B cell (primary cell): Measurements from ENCODE around the gene APOF. TPM values are rescaled to one million over a fixed set of nuclear protein-coding genes. Genes with fewer than 3 reads are reported as not detected.

Source experiments
- ATAC-seq: fragments of 200-7000 bp; cut with Tn5 transposase; one replicate; pipeline ENCODE4 v1.10.0; 2021; ENCODE audit warnings: low read depth, mild to moderate bottlenecking, moderate number of reproducible peaks, moderate library complexity
- CTCF ChIA-PET: fragments of 350-600 bp; sonication (Branson Sonifier 250); formaldehyde crosslinking; loops from one replicate; lab custom pipeline; 2021; ENCODE audit warnings: antibody characterized with exemption, inconsistent platforms; lab: Charles Lee
- POLR2A ChIA-PET: fragments of 350-600 bp; sonication (Branson Sonifier 250); formaldehyde crosslinking; loops from one replicate; lab custom pipeline; 2021; ENCODE audit warnings: antibody characterized with exemption; lab: Charles Lee
- DNase-seq: peaks from one replicate; pipeline ENCODE4 v3.0.0; 2013
- H2AFZ ChIP-seq: 2 replicates; pipeline ENCODE4 v1.6.1; 2012; ENCODE audit warnings: mild to moderate bottlenecking, low read depth, low read length; ENCODE audit not compliant: insufficient read depth, poor library complexity, severe bottlenecking
- H3K27ac ChIP-seq, 2 donors: 1 replicate in 1 of 2; 2 replicates in 1 of 2; pipeline ENCODE4 v1.5.1; 2012 to 2013; ENCODE audit warnings: low read length in 2 of 2, mild to moderate bottlenecking in 2 of 2, moderate library complexity in 1 of 2
- H3K27me3 ChIP-seq, 4 experiments: fragments of 200-600 bp in 1 of 4; sonication (generic) in 1 of 4; replicated peaks in 1 of 4; 1 replicate in 2 of 4; 2 replicates in 2 of 4; pipeline versions ENCODE4 v1.6.1 to v1.7.0; 2013 to 2016; ENCODE audit warnings: low read length in 3 of 4, mild to moderate bottlenecking in 2 of 4, mixed read lengths in 1 of 4, moderate library complexity in 1 of 4; ENCODE audit not compliant: insufficient read depth in 4 of 4, control insufficient read depth in 3 of 4; ENCODE audit errors: control extremely low read depth in 1 of 4
- H3K36me3 ChIP-seq, 2 experiments: replicated peaks in 1 of 2; 1 replicate in 1 of 2; 2 replicates in 1 of 2; pipeline versions ENCODE4 v1.6.1 to v1.7.1; 2013; ENCODE audit warnings: low read length in 1 of 2; ENCODE audit not compliant: insufficient read depth in 2 of 2, control insufficient read depth in 1 of 2; ENCODE audit errors: control extremely low read depth in 1 of 2, extremely low read depth in 1 of 2
- H3K4me1 ChIP-seq, 2 donors: fragments of 200-600 bp in 1 of 2; sonication (generic) in 1 of 2; 1 replicate in 1 of 2; 2 replicates in 1 of 2; pipeline versions ENCODE4 v1.5.1 to v1.6.1; 2013 to 2017; ENCODE audit warnings: low read length in 2 of 2; ENCODE audit not compliant: control insufficient read depth in 2 of 2, insufficient read depth in 2 of 2
- H3K4me2 ChIP-seq: replicated peaks from 2 replicates; pipeline ENCODE3; 2012; ENCODE audit warnings: mild to moderate bottlenecking, low read depth, low read length; ENCODE audit not compliant: poor library complexity, severe bottlenecking
- H3K4me3 ChIP-seq, 5 experiments: fragments of 200-600 bp in 1 of 5; sonication (generic) in 1 of 5; 1 replicate in 3 of 5; 2 replicates in 2 of 5; pipeline versions ENCODE4 v1.5.1 to v1.7.0; 2011 to 2016; ENCODE audit warnings: low read length in 4 of 5, mild to moderate bottlenecking in 4 of 5, low read depth in 2 of 5, control low read depth in 1 of 5, moderate library complexity in 1 of 5; ENCODE audit not compliant: insufficient read depth in 1 of 5; ENCODE audit errors: control extremely low read depth in 1 of 5, extremely low read depth in 1 of 5
- H3K79me2 ChIP-seq: fragments of 200-600 bp; sonication (generic); one replicate; pipeline ENCODE4 v1.6.0; 2016; ENCODE audit warnings: low read length; ENCODE audit not compliant: control insufficient read depth, insufficient read depth
- H3K9ac ChIP-seq: fragments of 200-600 bp; sonication (generic); 2 replicates; pipeline ENCODE4 v1.6.1; 2017; ENCODE audit warnings: mild to moderate bottlenecking, low read length, moderate library complexity
- H3K9me3 ChIP-seq, 3 donors: one replicate each; pipeline versions ENCODE4 v1.6.1 to v1.7.1; 2013; ENCODE audit warnings: low read length in 2 of 3; ENCODE audit not compliant: control insufficient read depth in 2 of 3, insufficient read depth in 1 of 3; ENCODE audit errors: control extremely low read depth in 1 of 3
- H4K20me1 ChIP-seq: 2 replicates; pipeline ENCODE4 v1.6.0; 2012; ENCODE audit warnings: mild to moderate bottlenecking, low read length; ENCODE audit not compliant: insufficient read depth, control insufficient read depth, poor library complexity, severe bottlenecking
- H3K27ac Mint-ChIP-seq: one replicate; pipeline ENCODE4 v1.8.0; 2021; ENCODE audit warnings: mixed read lengths
- H3K27me3 Mint-ChIP-seq: one replicate; pipeline ENCODE4 v1.8.0; 2021; ENCODE audit warnings: mixed read lengths
- H3K4me1 Mint-ChIP-seq: one replicate; pipeline ENCODE4 v1.8.0; 2021; ENCODE audit warnings: mixed read lengths
- H3K4me3 Mint-ChIP-seq: one replicate; pipeline ENCODE4 v1.8.0; 2021; ENCODE audit warnings: mixed read lengths
- H3K9me3 Mint-ChIP-seq: one replicate; pipeline ENCODE4 v1.8.0; 2022; ENCODE audit warnings: mixed read lengths; ENCODE audit not compliant: insufficient read depth
- EZH2 ChIP-seq: IDR thresholded peaks from 2 replicates; pipeline ENCODE4 v1.6.1; 2012; ENCODE audit warnings: borderline replicate concordance, low read depth, mild to moderate bottlenecking, moderate library complexity, low read length; ENCODE audit not compliant: insufficient read depth, poor library complexity, severe bottlenecking
- WGBS: methylation state at CpG from one replicate; pipeline ENCODE4 v1.1.5; 2013; ENCODE audit warnings: missing lambda C conversion rate; ENCODE audit not compliant: insufficient coverage; 5-methylcytosine and 5-hydroxymethylcytosine counted together
- intact Hi-C: fragments of 100-400 bp; cut with micrococcal nuclease; formaldehyde crosslinking; loops from one replicate; pipeline ENCODE4 v1.10.0; 2022
- polyA plus RNA-seq: library from polyadenylated mRNA; depleted of rRNA; stranded (reverse); fragments of >200 nt; gene quantifications from 2 replicates; pipeline ENCODE4 v1.2.3, GENCODE V29; 2012
- total RNA-seq, 2 donors: library from RNA; stranded (reverse); fragments of 120-200 nt in 1 of 2; gene quantifications; 1 replicate in 1 of 2; 2 replicates in 1 of 2; pipeline versions ENCODE4 v1.2.3 to v1.2.4, GENCODE V29; 2013 to 2022
- TF ChIP-seq, protein P1 (sequence below): fragments of 200-600 bp; IDR thresholded peaks from one replicate; pipeline ENCODE4 v1.8.0; 2022; ENCODE audit warnings: antibody characterized with exemption, mild to moderate bottlenecking

The APOF gene
- total and polyA plus RNA-seq, 2 donors (not counting 1 experiment from before 2014, with no cell fraction given), result not detected

DNA sequence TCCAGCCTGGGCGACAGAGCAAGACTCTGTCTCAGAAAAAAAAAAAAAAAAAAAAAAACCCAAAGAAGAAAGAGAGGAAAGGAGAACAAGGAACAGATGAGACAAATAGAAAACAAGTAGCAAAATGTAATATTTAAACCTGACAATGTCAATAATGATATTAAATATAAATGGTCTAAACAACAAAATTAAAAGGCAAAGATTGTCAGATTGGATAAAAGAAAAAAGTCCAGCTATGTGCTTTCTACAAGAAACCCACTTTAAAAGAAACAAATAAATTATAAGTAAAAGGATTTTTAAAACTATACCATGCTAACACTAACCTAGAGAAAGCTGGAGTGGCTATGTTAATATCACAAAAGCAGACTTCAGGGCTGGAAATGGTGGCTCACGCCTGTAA lies 29.7 kb upstream of the APOF start:
- CTCF ChIA-PET, result no interaction called here
- Mint-ChIP-seq H3K9me3 (no peaks in the 10 kb centered on the region), H3K27ac (no peak overlapping the region), H3K27me3 (no peaks in the 10 kb centered on the region), H3K4me1 (peaks cover 4% of the 10 kb centered on the region), H3K4me3 (no peak overlapping the region)
- TF ChIP-seq, protein P1, sequence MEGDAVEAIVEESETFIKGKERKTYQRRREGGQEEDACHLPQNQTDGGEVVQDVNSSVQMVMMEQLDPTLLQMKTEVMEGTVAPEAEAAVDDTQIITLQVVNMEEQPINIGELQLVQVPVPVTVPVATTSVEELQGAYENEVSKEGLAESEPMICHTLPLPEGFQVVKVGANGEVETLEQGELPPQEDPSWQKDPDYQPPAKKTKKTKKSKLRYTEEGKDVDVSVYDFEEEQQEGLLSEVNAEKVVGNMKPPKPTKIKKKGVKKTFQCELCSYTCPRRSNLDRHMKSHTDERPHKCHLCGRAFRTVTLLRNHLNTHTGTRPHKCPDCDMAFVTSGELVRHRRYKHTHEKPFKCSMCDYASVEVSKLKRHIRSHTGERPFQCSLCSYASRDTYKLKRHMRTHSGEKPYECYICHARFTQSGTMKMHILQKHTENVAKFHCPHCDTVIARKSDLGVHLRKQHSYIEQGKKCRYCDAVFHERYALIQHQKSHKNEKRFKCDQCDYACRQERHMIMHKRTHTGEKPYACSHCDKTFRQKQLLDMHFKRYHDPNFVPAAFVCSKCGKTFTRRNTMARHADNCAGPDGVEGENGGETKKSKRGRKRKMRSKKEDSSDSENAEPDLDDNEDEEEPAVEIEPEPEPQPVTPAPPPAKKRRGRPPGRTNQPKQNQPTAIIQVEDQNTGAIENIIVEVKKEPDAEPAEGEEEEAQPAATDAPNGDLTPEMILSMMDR, result no peak
- no peak for TF ChIP-seq EZH2
- no CpG with 5 or more reads among the region's 2 CpGs for WGBS
- H3K4me2 ChIP-seq, result no peak overlapping the region
- no peak overlapping the region for H3K27ac ChIP-seq
- ATAC-seq (no peak), DNase-seq (no peak)
- H3K79me2 ChIP-seq, result no peaks in the 10 kb centered on the region
- no peaks in the 10 kb centered on the region for H4K20me1 ChIP-seq
- POLR2A ChIA-PET, result interaction anchor here (0.7 kb wide), 1 partner anchor 33 kb away, joined by 3 read pairs; no protein-coding TSS in a partner anchor
- no peak overlapping the region for H2AFZ ChIP-seq
- no peak overlapping the region for H3K4me3 ChIP-seq
- no peaks in the 10 kb centered on the region for H3K27me3 ChIP-seq
- H3K9me3 ChIP-seq, result peaks cover 0 to 6% (median 3%) of the 10 kb centered on the region in 3 donors
- intact Hi-C loops, result no loop called here
- no peaks in the 10 kb centered on the region for H3K4me1 ChIP-seq
- no peaks in the 10 kb centered on the region for H3K36me3 ChIP-seq
- no peak overlapping the region for H3K9ac ChIP-seq

DNA sequence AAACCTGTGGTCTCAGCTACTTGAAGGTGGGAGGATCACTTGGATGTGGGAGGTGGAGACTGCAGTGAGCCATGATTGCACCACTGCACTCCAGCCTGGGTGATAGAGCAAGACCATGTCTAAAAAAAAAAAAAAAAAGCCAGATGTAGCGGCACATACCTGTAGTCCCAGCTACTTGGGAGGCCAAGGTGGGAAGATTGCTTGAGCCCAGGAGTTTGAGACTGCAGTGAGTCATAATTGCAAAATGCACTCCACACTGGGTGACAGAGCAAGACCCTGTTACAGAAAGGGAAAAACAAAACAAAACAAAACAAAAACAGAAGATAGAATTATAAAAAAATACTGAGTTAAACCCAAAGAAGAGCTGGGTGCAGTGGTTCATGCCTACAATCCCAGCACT lies 29.1 kb upstream of the APOF start:
- H3K27me3 ChIP-seq, result no peaks in the 10 kb centered on the region
- ChIA-PET POLR2A (no interaction called here), CTCF (no interaction called here)
- no peaks in the 10 kb centered on the region for H3K9me3 Mint-ChIP-seq
- H3K27ac Mint-ChIP-seq, result no peak overlapping the region
- H3K27me3 Mint-ChIP-seq, result no peaks in the 10 kb centered on the region
- no peaks in the 10 kb centered on the region for H4K20me1 ChIP-seq
- H3K79me2 ChIP-seq, result no peaks in the 10 kb centered on the region
- H3K27ac ChIP-seq, result no peak overlapping the region
- no peak overlapping the region for H3K9ac ChIP-seq
- TF ChIP-seq, protein P1, result no peak
- TF ChIP-seq EZH2, result no peak
- H3K4me2 ChIP-seq, result no peak overlapping the region
- H3K4me1 Mint-ChIP-seq, result peaks cover 4% of the 10 kb centered on the region
- no peak overlapping the region for H2AFZ ChIP-seq
- ATAC-seq (no peak), DNase-seq (no peak)
- no peak overlapping the region for H3K4me3 ChIP-seq
- no peak overlapping the region for H3K4me3 Mint-ChIP-seq
- no peaks in the 10 kb centered on the region for H3K36me3 ChIP-seq
- intact Hi-C loops, result no loop called here
- H3K9me3 ChIP-seq, result peaks cover 0 to 5% (median 3%) of the 10 kb centered on the region in 3 donors
- H3K4me1 ChIP-seq, result no peaks in the 10 kb centered on the region
- WGBS, result no CpG with 5 or more reads among the region's 1 CpG
